NCI-H2029 treated with DMSO at 0.1 percent for 48 hours (cell line): ENCODE results near the gene POU6F1.
A peak's percentile ranks its signal among the peaks of the same experiment; 100 is the strongest.
"Not testable (repeated sequence)": the region's sequence is repeated elsewhere in the genome, so short reads cannot be mapped to it uniquely, and the experiment has no call there.

Experiments
- DNase-seq: peaks from one replicate; lab custom pipeline; 2025; lab: John Stamatoyannopoulos, UW

POU6F1 gene

DNA sequence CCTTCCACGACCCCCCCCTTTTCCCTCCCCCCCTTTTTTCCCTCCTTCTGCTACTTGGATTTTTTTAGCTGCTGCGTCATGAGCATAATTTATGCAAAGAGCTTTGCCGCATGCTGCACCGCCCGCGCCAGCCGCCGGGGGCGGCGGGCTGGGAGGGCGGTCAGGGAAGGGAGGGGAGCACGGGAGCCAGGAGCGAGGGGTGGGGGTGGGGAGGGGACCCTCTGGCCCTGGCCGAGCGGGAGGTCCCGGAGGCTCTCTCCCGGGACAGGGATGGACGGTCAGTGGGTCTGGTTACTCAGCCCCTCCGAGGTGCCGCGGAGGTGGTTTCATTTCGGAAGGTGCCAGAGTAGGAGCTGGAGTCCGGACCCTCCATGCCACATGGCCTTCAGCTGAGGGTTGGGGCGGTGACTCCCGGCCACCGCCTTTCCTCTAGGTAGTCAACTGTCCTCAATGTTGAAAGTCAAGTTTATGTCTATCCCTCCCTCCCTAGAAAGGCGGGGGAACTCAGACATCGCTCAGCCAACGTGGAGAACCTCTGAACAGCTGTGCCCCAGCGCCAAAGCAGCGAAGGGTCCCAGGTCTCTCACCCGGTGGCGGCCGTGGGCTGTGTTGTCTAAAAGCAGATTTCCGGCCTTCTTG lies at the start of gene POU6F1:
POU6F1 (minus strand) TSS at position 95 of the 639 bp plus-strand sequence. CDS start 11,226 bp downstream, outside the sequence.
- DNase-seq, result peak; percentile 26

DNA sequence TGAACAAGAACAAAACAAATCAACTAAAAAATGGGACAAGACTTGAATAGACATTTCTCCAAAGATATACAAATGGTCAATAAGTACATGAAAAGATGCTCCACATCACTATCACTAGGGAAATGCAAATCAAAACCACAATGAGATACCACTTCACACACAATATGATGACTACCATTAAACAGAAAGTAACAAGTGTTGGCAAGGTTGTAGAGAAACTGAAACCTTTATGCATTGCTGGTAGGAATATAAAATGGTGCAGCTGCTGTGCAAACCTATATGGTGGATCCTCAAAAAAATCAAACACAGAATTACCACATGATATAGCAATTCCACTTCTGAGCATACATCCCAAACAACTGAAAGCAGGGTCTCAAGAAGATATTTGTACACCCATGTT lies 47.2 kb upstream of the POU6F1 start:
- DNase-seq, result no peak

GRCh38 chr12:51264297-51264696 lies 46.4 kb upstream of the POU6F1 start:
- no peak for DNase-seq

DNA sequence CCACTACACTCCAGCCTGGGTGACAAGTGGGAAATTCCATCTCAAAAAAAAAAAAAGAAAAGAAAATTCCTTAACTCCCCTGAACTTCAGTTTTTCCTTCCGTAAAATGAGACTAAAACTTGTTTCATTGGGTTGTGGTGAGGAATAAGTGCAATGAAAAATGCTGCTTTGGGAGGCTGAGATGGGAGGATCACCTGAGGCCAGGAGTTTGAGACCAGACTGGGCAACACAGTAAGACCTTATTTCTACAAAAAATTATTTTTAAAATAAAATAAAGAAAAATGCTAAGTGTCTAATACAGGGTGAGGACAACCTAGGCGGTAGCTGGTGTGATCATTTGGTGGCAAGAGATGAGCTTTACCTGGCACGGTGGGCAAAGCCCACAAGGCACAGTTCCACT lies 45.5 kb upstream of the POU6F1 start:
- no peak for DNase-seq

DNA sequence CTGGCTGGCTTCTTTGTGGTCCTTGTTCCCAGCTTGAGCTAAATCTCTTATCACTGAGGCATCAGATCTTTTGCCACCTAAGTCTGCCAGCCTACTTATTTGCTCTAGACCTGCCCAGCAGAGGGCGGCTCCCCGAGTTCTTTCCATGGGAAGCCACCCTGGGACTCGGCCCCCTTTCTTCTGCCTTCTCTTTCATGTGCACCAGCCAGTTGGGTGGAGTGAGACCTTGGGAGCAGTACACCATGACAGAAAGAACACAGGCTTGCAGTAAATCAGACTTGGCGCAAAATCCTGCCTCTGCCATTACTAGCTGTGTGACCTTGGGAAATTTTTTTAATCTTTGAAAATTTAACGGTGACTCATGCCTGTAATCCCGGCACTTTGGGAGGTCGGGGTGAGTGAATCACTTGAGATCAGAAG lies 44.9 kb upstream of the POU6F1 start:
- no peak for DNase-seq

DNA sequence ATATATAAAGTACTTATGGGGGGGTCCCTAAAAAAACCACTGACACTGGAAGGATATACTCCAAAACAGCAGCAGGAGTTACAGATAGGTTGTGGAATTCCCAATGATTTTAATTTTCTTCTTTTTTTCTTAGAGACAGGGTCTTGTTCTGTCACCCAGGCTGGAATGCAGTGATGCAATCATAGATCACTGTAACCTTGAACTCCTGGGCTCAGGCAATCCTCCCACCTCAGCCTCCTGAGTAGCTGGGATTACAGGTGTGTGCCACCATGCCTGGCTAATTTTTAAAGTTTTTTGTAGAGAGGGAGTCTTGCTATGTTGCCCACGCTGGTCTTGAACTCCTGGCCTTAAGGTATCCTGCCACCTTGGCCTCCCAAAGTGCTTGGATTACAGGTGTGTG lies 41.7 kb upstream of the POU6F1 start:
- not testable (repeated sequence) for DNase-seq

DNA sequence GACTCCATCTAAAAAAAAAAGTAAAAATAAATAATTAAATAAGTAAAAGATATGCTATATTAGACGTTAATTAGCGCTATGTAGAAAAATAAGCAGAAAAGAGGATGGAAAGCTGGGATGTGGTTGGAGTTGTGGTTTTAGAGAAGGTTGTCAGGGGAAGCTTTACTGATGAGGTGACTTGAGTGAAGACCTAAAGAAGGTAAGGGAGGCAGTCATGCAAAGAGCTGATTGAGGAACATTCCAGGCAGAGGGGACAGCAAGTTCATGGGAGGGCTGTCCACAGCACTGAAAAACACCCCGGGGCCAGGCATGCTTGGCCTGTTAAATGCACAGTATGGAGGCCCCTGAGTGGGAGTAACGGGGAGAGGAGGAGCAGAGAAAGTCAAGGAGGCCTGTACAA lies 36.7 kb upstream of the POU6F1 start:
- DNase-seq, result no peak

DNA sequence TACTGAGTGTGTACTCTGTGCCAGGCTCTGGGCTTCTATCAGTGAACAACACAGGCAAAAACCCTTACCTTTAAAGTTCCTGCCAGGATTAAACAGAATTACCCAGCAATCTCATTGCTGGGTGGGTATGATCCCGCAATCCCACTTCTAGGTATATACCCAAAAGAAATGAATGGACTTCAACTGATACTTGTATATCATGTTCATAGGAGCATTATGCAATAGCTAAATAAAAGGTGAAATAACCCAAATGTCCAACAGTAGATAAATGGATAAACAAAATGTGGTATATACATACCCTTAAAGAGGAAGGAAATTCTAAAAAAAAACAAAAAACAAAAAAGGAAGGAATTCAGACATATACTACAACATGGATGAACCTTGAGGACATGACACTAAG lies 35.4 kb upstream of the POU6F1 start:
- DNase-seq, result no peak

- peak; percentile 8 for DNase-seq
Observed at GRCh38 chr12:51247523-51248206, 29.8 kb upstream of the POU6F1 start.

DNA sequence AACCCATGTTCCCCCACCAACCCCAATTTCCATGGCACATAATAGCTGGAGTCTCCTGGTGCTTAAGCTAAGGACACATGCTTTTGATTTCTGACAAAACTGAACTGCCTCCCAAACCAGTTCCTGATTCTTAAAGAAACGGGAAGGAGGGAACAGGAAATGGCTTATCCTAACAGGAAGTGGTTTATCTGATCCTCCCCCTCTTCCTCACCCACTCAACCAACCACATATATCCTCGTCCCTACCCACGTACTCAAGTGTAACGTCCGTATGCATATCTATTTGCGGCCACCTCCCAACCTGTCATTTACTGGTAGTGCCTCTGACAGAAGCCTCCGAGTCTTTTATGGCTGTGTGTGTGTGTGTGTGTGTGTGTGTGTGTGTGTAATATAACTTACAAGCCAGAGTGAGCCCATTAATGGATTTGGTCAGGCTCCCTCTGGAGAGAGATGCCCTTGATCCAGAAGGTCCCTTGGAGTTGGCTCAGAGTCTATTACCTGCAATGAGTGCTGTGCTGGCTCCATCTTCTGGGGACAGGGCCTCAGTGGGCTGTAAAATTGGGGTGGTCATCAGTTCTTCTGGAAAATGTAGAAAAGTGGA lies 28.5 kb upstream of the POU6F1 start:
- DNase-seq, result peak; percentile 41

DNA sequence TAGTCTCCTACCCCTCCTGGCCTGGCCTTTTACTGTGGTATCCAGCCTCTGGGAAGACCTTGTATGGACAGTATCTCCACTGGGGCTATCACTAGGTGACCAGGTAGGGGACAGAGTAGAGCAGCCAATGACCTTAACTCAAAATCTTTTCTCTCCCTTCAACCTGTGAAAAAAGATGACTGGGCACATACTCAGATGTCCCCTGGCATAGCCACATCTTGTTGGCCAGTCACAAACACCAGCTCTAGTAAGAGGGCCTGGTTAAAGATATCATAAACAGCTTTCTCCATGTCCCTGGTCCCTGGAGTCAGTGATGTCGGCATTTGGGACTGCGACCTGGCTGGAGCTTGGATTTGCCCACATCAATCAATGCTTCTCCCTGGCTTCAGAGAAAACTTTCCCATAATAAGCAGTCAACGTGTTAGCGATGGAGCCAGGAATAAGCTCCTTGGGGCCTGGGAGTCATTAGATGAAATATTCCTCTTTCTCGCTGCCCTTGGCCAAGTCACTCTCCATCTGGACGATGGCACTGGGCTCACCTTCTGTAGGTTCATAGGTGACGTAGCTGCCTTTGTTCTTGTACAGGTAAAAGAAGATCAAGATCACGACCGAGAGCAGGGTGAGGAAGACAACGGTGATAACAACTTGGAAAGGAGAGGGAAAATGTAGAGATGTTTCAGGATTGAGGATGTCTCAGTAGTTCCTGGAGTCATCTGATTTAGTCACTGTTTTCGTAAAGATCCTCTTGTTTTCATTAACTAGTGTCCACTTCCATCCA lies 27.8 kb upstream of the POU6F1 start:
- no peak for DNase-seq

GRCh38 chr12:51244269-51244668 lies 26.4 kb upstream of the POU6F1 start:
- no peak for DNase-seq

DNA sequence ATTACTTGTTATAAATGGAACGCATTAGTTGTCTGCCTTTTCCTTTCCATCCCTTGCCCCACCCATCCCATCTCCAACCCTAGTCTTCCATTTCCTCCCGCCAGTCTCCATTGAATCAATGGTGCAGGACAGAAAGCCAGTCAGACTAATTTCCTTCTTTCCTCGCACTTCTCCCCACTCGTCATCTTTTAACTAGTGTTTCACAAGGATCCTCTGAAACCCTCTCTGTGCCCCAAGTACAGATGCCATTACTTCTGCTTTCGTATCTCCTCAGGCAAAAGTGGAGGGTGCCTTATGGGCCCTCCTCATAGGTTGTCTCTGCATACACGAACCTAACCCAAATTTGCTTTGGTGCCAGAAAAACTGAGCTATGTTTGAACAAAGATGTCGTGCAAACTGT lies 25.0 kb upstream of the POU6F1 start:
- no peak for DNase-seq

GRCh38 chr12:51242120-51242519 lies 24.3 kb upstream of the POU6F1 start:
- DNase-seq, result no peak

GRCh38 chr12:51240971-51241370 lies 23.1 kb upstream of the POU6F1 start:
- DNase-seq, result no peak

GRCh38 chr12:51238510-51239334 lies 20.9 kb upstream of the POU6F1 start, which contains the start of gene DAZAP2:
TSS of gene DAZAP2 (plus strand) at chr12:51238826. CDS start at chr12:51238908, 82 bp downstream.
- peak; percentile 86 for DNase-seq

- peak; percentile 58 for DNase-seq
Observed at GRCh38 chr12:51238037-51238509, 20.2 kb upstream of the POU6F1 start.

- no peak for DNase-seq
Observed at GRCh38 chr12:51234530-51234929, 16.7 kb upstream of the POU6F1 start.

DNA sequence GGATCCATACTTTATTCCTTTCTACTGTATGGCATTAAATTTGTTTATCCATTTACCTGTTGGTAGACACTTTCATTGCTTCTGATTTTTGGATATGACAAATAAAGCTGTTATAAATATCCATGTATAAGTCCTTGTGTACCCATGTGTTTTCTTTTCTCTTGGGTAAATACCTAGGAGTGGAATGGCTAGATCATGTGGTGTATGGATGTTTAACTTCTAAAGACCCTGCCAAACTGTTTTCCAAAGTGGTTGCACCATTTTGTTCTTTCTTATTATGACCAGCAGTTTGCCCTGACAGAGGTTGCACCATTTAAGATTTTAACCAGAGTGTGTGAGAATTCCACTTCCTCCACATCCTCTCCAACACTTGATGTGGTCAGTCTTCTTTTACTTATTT lies 14.8 kb upstream of the POU6F1 start:
- DNase-seq, result no peak

GRCh38 chr12:51229116-51229809 lies 11.4 kb upstream of the POU6F1 start:
- no peak for DNase-seq

GRCh38 chr12:51227962-51228361 lies 10.1 kb upstream of the POU6F1 start:
- no peak for DNase-seq
